Measurements from ENCODE around the gene SEPTIN2.
"Not testable (repeated sequence)": the region's sequence is repeated elsewhere in the genome, so short reads cannot be mapped to it uniquely, and the experiment has no call there.

The SEPTIN2 gene

GRCh38 chr2:241275910-241276309 is 39.8 kb upstream of the SEPTIN2 start:
- Mint-ChIP-seq H3K4me1 (ENCODE audit: low read depth) (peaks cover 60% of the 10 kb centered on the region), H3K9me3 (no peaks in the 10 kb centered on the region), H3K4me3 (no peak overlapping the region), H3K27ac (no peak overlapping the region), H3K27me3 (no peaks in the 10 kb centered on the region), H3K36me3 (ENCODE audit: low read depth) (peaks cover 34% of the 10 kb centered on the region)
- intact Hi-C loops (cut with micrococcal nuclease): no loop called here

DNA sequence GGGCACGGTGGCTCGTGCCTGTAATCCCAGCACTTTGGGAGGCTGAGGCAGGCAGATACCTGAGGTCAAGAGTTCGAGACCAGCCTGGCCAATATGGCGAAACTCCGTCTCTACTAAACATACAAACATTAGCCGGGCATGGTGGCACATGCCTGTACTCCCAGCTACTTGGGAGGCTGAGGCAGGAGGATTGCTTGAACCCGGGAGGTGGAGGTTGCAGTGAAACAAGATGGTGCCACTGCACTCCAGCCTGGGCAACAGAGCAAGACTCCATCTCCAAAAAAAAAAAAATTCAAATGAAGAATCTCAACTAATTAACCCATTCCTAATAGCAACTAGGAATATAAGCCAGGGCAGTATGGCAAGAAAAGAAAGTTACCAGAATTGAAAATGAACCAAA is 37.4 kb upstream of the SEPTIN2 start:
- Mint-ChIP-seq H3K36me3 (ENCODE audit: low read depth) (peaks cover 37% of the 10 kb centered on the region), H3K4me1 (ENCODE audit: low read depth) (peaks cover 57% of the 10 kb centered on the region)
- H3K27me3 Mint-ChIP-seq; intact Hi-C loops (cut with micrococcal nuclease); H3K27ac Mint-ChIP-seq; H3K9me3 Mint-ChIP-seq; H3K4me3 Mint-ChIP-seq: not testable (repeated sequence)

- Mint-ChIP-seq H3K9me3 (no peaks in the 10 kb centered on the region), H3K36me3 (ENCODE audit: low read depth) (peaks cover 37% of the 10 kb centered on the region), H3K4me3 (no peak overlapping the region), H3K27ac (no peak overlapping the region), H3K4me1 (ENCODE audit: low read depth) (peaks cover 46% of the 10 kb centered on the region), H3K27me3 (no peaks in the 10 kb centered on the region)
- intact Hi-C loops (cut with micrococcal nuclease): no loop called here
Measured at GRCh38 chr2:241279413-241279812, 36.3 kb upstream of the SEPTIN2 start.

GRCh38 chr2:241279828-241280227 is 35.9 kb upstream of the SEPTIN2 start:
- intact Hi-C loops (cut with micrococcal nuclease): no loop called here
- Mint-ChIP-seq H3K4me1 (ENCODE audit: low read depth) (peaks cover 42% of the 10 kb centered on the region), H3K27me3 (no peaks in the 10 kb centered on the region), H3K9me3 (no peaks in the 10 kb centered on the region), H3K27ac (no peak overlapping the region), H3K36me3 (ENCODE audit: low read depth) (peaks cover 37% of the 10 kb centered on the region), H3K4me3 (no peak overlapping the region)

DNA sequence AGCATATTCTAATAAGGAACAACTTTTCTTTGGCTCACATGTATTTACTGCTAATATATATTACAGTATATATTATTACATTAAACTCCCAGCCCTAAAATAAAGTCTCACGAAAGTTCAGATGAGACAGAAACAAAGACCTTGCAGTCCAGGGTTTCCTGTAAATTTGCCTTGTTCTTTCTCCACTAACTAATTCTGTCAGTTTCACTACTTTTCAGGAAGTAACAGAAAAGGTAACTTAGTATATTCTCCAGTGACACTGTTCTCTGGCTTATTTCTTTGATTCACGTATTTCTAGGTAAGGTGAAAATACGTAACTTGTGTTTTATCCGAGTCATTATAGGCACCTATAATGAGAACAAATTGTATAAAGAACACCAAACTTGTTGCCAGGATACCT is 35.4 kb upstream of the SEPTIN2 start:
- Mint-ChIP-seq H3K27ac (no peak overlapping the region), H3K9me3 (no peaks in the 10 kb centered on the region), H3K4me1 (ENCODE audit: low read depth) (peaks cover 37% of the 10 kb centered on the region), H3K27me3 (no peaks in the 10 kb centered on the region), H3K4me3 (no peak overlapping the region), H3K36me3 (ENCODE audit: low read depth) (peaks cover 34% of the 10 kb centered on the region)
- intact Hi-C loops (cut with micrococcal nuclease): no loop called here

- peak overlapping the region; percentile 16 for H3K27ac Mint-ChIP-seq
- peaks cover 34% of the 10 kb centered on the region for H3K36me3 Mint-ChIP-seq (ENCODE audit: low read depth)
- H3K27me3 Mint-ChIP-seq: no peaks in the 10 kb centered on the region
- peaks cover 27% of the 10 kb centered on the region for H3K4me1 Mint-ChIP-seq (ENCODE audit: low read depth)
- intact Hi-C loops (cut with micrococcal nuclease): no loop called here
- no peaks in the 10 kb centered on the region for H3K9me3 Mint-ChIP-seq
- no peak overlapping the region for H3K4me3 Mint-ChIP-seq
Measured at GRCh38 chr2:241282555-241282954, 33.2 kb upstream of the SEPTIN2 start.

DNA sequence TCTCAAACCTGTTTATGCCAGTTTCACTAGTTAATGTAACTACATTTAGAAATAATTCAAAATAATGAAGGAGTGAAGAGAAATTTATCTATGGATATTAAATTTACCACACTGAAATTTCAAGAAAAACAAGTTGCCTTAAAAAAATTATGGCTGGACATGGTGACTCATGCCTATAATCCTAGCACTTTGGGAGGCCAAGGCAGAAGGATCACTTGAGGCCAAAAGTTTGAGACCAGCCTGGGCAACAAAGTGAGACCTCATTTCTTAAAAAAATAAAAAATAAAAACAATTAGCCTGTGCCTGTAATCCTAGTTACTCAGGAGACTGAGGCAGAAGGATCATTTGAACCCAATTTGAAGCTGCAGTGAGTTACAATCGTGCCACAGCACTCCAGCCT is 30.1 kb upstream of the SEPTIN2 start:
- Mint-ChIP-seq H3K9me3 (no peaks in the 10 kb centered on the region), H3K36me3 (ENCODE audit: low read depth) (peaks cover 48% of the 10 kb centered on the region), H3K4me3 (no peak overlapping the region), H3K4me1 (ENCODE audit: low read depth) (peaks cover 33% of the 10 kb centered on the region), H3K27ac (no peak overlapping the region), H3K27me3 (no peaks in the 10 kb centered on the region)
- intact Hi-C loops (cut with micrococcal nuclease): no loop called here

- Mint-ChIP-seq H3K4me1 (ENCODE audit: low read depth) (peaks cover 33% of the 10 kb centered on the region), H3K27ac (no peak overlapping the region)
Measured at GRCh38 chr2:241286348-241287090, 29.2 kb upstream of the SEPTIN2 start.

GRCh38 chr2:241288324-241288888 is 27.3 kb upstream of the SEPTIN2 start:
- intact Hi-C loops (cut with micrococcal nuclease): no loop called here
- H3K36me3 Mint-ChIP-seq (ENCODE audit: low read depth): peaks cover 38% of the 10 kb centered on the region
- no peak overlapping the region for H3K27ac Mint-ChIP-seq
- H3K27me3 Mint-ChIP-seq: no peaks in the 10 kb centered on the region
- no peak overlapping the region for H3K4me3 Mint-ChIP-seq
- H3K4me1 Mint-ChIP-seq (ENCODE audit: low read depth): peaks cover 30% of the 10 kb centered on the region
- H3K9me3 Mint-ChIP-seq: no peaks in the 10 kb centered on the region

More at GRCh38 chr2:241286348-241287090, 29.2 kb upstream of the SEPTIN2 start:
- no peaks in the 10 kb centered on the region for H3K27me3 Mint-ChIP-seq
- no peaks in the 10 kb centered on the region for H3K9me3 Mint-ChIP-seq
- no peak overlapping the region for H3K4me3 Mint-ChIP-seq
- H3K36me3 Mint-ChIP-seq (ENCODE audit: low read depth): peaks cover 48% of the 10 kb centered on the region
- intact Hi-C loops (cut with micrococcal nuclease): no loop called here

- H3K27ac Mint-ChIP-seq: no peak overlapping the region
- H3K36me3 Mint-ChIP-seq (ENCODE audit: low read depth): peaks cover 38% of the 10 kb centered on the region
- no peak overlapping the region for H3K4me3 Mint-ChIP-seq
- H3K4me1 Mint-ChIP-seq (ENCODE audit: low read depth): peaks cover 30% of the 10 kb centered on the region
- H3K9me3 Mint-ChIP-seq: no peaks in the 10 kb centered on the region
- H3K27me3 Mint-ChIP-seq: no peaks in the 10 kb centered on the region
- intact Hi-C loops (cut with micrococcal nuclease): no loop called here
Measured at GRCh38 chr2:241289053-241289452, 26.7 kb upstream of the SEPTIN2 start.

- H3K4me1 Mint-ChIP-seq (ENCODE audit: low read depth): peaks cover 30% of the 10 kb centered on the region
- H3K9me3 Mint-ChIP-seq: no peaks in the 10 kb centered on the region
- H3K36me3 Mint-ChIP-seq (ENCODE audit: low read depth): peaks cover 38% of the 10 kb centered on the region
- H3K4me3 Mint-ChIP-seq: no peak overlapping the region
- H3K27me3 Mint-ChIP-seq: no peaks in the 10 kb centered on the region
- no peak overlapping the region for H3K27ac Mint-ChIP-seq
- intact Hi-C loops (cut with micrococcal nuclease): no loop called here
Measured at GRCh38 chr2:241289597-241289996, 26.1 kb upstream of the SEPTIN2 start.

DNA sequence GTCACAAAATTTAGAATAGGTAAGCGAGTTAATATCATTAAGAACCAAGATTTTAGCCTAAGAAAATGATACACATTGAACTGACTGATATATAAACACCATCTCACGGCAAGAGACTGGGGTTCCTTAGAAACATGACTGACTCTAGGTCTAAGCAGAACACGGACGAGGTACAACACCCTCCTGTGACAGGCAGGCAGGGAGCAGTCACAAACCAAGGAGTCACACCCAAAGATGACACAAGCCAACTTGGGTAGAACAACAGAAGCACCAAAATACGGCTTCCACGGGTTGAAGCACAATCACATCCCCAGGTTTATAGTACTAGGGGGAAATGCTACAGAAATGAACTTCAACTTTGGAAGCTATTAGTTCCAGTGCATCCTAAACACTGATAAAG is 24.6 kb upstream of the SEPTIN2 start:
- H3K9me3 Mint-ChIP-seq: no peaks in the 10 kb centered on the region
- H3K36me3 Mint-ChIP-seq (ENCODE audit: low read depth): peaks cover 34% of the 10 kb centered on the region
- no peak overlapping the region for H3K4me3 Mint-ChIP-seq
- H3K27me3 Mint-ChIP-seq: no peaks in the 10 kb centered on the region
- intact Hi-C loops (cut with micrococcal nuclease): no loop called here
- no peak overlapping the region for H3K27ac Mint-ChIP-seq
- H3K4me1 Mint-ChIP-seq (ENCODE audit: low read depth): peaks cover 30% of the 10 kb centered on the region

DNA sequence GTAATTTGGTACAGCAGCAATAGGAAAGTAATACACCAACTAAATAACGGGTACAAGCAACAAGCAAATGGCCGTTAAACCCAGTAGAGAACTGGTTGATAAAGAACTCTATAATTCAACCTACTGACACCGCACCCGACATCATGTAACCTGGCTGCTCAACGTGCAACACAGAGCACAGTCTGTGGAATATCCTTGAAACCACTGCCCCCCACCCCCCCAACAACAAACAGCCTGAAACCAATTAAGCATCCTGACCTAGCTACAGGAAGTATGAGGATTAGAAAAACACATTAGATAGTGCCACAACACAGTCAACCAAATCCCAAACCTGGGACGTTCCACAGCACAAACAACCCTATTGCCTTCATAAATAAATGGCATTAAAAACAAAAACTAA is 23.7 kb upstream of the SEPTIN2 start:
- Mint-ChIP-seq H3K4me1 (ENCODE audit: low read depth) (peaks cover 37% of the 10 kb centered on the region), H3K4me3 (no peak overlapping the region), H3K27me3 (no peaks in the 10 kb centered on the region), H3K36me3 (ENCODE audit: low read depth) (peaks cover 33% of the 10 kb centered on the region), H3K27ac (no peak overlapping the region), H3K9me3 (no peaks in the 10 kb centered on the region)
- intact Hi-C loops (cut with micrococcal nuclease): no loop called here

DNA sequence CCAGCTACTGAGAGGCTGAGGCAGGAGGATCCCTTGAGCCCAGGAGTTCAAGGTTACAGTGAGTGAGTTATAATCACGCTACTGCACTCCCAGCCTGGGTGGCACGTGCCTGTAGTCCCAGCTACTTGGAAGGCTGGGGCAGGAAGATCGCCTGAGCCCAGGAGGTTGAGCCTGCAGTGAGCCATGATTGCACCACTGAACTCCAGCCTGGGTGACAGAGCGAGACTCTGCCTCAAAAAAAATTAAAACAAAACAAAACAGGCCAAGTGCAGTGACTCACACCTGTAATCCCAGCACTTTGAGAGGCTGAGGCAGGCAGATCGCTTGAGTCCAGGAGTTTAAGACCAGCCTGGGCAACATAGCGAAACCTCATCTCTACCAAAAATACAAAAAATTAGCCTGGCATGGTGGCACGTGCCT is 22.3 kb upstream of the SEPTIN2 start:
- H3K27ac Mint-ChIP-seq; H3K27me3 Mint-ChIP-seq; H3K9me3 Mint-ChIP-seq; intact Hi-C loops (cut with micrococcal nuclease); H3K4me3 Mint-ChIP-seq: not testable (repeated sequence)
- Mint-ChIP-seq H3K4me1 (ENCODE audit: low read depth) (peaks cover 41% of the 10 kb centered on the region), H3K36me3 (ENCODE audit: low read depth) (peaks cover 40% of the 10 kb centered on the region)

Data from dendritic cell treated with granulocyte-macrophage colony-stimulating factor and Interleukin-4, amounts not matched to agents 40 ng/mL and 50 ng/mL, for 4 days (primary cell).